Natural killer cell (primary cell): ENCODE measurements around the gene ETV4. TPM values are rescaled to one million over a fixed set of nuclear protein-coding genes. Genes with fewer than 3 reads are reported as not detected.

Experiments used
- ATAC-seq, 3 donors: fragments of 150-1000 bp in 2 of 3; fragments of 200-7000 bp in 1 of 3; cut with Tn5 transposase; 1 replicate in 1 of 3; 2 replicates in 2 of 3; pipeline ENCODE4 v1.10.0; 2021; ENCODE audit warnings: mild to moderate bottlenecking in 2 of 3, moderate library complexity in 2 of 3
- DNase-seq, 2 donors: peaks; one replicate each; pipeline versions ENCODE4 v3.0.0 to v3.0.0-alpha.2; 2013 to 2021; ENCODE audit warnings: mixed read lengths in 1 of 2
- H3K27ac ChIP-seq: one replicate; pipeline ENCODE4 v1.5.1; 2013; ENCODE audit warnings: mild to moderate bottlenecking, low read length
- H3K27me3 ChIP-seq: one replicate; pipeline ENCODE4 v1.6.1; 2013; ENCODE audit warnings: low read length; ENCODE audit not compliant: control insufficient read depth, insufficient read depth
- H3K36me3 ChIP-seq: one replicate; pipeline ENCODE4 v1.6.1; 2013; ENCODE audit warnings: low read length; ENCODE audit not compliant: control insufficient read depth, insufficient read depth
- H3K4me1 ChIP-seq: one replicate; pipeline ENCODE4 v1.6.1; 2013; ENCODE audit warnings: low read length; ENCODE audit not compliant: control insufficient read depth, insufficient read depth
- H3K4me3 ChIP-seq: one replicate; pipeline ENCODE4 v1.5.1; 2013; ENCODE audit warnings: low read length
- H3K9me3 ChIP-seq: one replicate; pipeline ENCODE4 v1.6.1; 2013; ENCODE audit warnings: low read length; ENCODE audit not compliant: control insufficient read depth, insufficient read depth
- H3K27ac Mint-ChIP-seq, 2 donors: one replicate each; pipeline ENCODE4 v1.8.0; 2022; ENCODE audit warnings: mild to moderate bottlenecking in 2 of 2, mixed read lengths in 2 of 2, moderate library complexity in 1 of 2
- H3K27me3 Mint-ChIP-seq, 2 donors: one replicate each; pipeline ENCODE4 v1.8.0; 2022; ENCODE audit warnings: low read depth in 2 of 2, mixed read lengths in 2 of 2
- H3K36me3 Mint-ChIP-seq: one replicate; pipeline ENCODE4 v1.8.0; 2022; ENCODE audit warnings: mixed read lengths
- H3K4me1 Mint-ChIP-seq, 2 donors: one replicate each; pipeline ENCODE4 v1.8.0; 2022; ENCODE audit warnings: mixed read lengths in 2 of 2
- H3K4me3 Mint-ChIP-seq: one replicate; pipeline ENCODE4 v1.8.0; 2022; ENCODE audit warnings: mild to moderate bottlenecking, moderate library complexity, mixed read lengths
- H3K9me3 Mint-ChIP-seq, 2 donors: one replicate each; pipeline ENCODE4 v1.8.0; 2022; ENCODE audit warnings: mixed read lengths in 2 of 2
- WGBS: methylation state at CpG from one replicate; pipeline ENCODE4 v1.1.7; 2013; ENCODE audit warnings: missing lambda C conversion rate; ENCODE audit not compliant: insufficient coverage; 5-methylcytosine and 5-hydroxymethylcytosine counted together
- intact Hi-C: fragments of 100-400 bp; cut with micrococcal nuclease; formaldehyde crosslinking; loops from one replicate; pipeline ENCODE4 v1.14.2; 2022
- total RNA-seq, 4 donors: library from RNA; stranded (reverse); fragments of 120-200 nt in 1 of 4; gene quantifications; one replicate each; pipeline versions ENCODE4 v1.2.3 to v1.2.4, GENCODE V29; 2013 to 2022
- TF ChIP-seq, protein P1 (sequence below): fragments of 200-600 bp; IDR thresholded peaks from one replicate; pipeline ENCODE4 v1.8.0; 2022; ENCODE audit warnings: antibody characterized with exemption

The ETV4 gene
- total RNA-seq, 3 donors from 2014 or later (not counting 1 experiment from before 2014, with no cell fraction given), result not detected

GRCh38 chr17:43584666-43585102 lies 38.5 kb upstream of the ETV4 start:
- Mint-ChIP-seq H3K4me3 (no peak overlapping the region), H3K4me1 (no peaks in the 10 kb centered on the region), H3K27ac (no peak overlapping the region), H3K9me3 (no peaks in the 10 kb centered on the region), H3K36me3 (no peaks in the 10 kb centered on the region), H3K27me3 (peaks cover 0 to 16% of the 10 kb centered on the region in 2 donors)
- no peak for DNase-seq
- H3K36me3 ChIP-seq, result no peaks in the 10 kb centered on the region
- intact Hi-C loops, result no loop called here
- no peak for ATAC-seq
- H3K4me3 ChIP-seq, result no peak overlapping the region
- peaks cover 2% of the 10 kb centered on the region for H3K4me1 ChIP-seq
- TF ChIP-seq, protein P1, sequence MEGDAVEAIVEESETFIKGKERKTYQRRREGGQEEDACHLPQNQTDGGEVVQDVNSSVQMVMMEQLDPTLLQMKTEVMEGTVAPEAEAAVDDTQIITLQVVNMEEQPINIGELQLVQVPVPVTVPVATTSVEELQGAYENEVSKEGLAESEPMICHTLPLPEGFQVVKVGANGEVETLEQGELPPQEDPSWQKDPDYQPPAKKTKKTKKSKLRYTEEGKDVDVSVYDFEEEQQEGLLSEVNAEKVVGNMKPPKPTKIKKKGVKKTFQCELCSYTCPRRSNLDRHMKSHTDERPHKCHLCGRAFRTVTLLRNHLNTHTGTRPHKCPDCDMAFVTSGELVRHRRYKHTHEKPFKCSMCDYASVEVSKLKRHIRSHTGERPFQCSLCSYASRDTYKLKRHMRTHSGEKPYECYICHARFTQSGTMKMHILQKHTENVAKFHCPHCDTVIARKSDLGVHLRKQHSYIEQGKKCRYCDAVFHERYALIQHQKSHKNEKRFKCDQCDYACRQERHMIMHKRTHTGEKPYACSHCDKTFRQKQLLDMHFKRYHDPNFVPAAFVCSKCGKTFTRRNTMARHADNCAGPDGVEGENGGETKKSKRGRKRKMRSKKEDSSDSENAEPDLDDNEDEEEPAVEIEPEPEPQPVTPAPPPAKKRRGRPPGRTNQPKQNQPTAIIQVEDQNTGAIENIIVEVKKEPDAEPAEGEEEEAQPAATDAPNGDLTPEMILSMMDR, result no peak
- 95% methylated on average over 5 of the region's 6 CpGs for WGBS
- no peak overlapping the region for H3K27ac ChIP-seq
- no peaks in the 10 kb centered on the region for H3K27me3 ChIP-seq
- no peaks in the 10 kb centered on the region for H3K9me3 ChIP-seq

DNA sequence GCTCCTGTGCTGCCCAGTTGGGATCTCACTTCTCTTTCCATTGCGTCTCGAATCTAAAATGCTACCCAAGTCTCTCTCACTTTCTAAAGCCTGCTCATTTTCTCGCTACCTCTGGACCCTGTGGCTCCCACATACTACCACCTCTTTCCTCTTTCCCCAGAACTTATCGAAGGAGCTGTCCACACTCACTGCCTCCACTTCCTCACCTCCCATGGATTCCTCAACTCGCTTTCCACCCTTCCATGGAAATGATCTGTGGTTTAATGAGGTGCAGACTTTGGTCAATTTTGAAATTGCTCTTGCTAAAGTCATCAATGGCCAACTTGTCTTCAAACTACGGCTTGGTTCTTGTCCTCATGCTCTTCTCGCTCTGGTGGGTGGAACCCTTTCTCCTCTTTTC lies 37.2 kb upstream of the ETV4 start:
- Histone ChIP-seq H3K36me3 (no peaks in the 10 kb centered on the region), H3K4me3 (no peak overlapping the region), H3K27me3 (no peaks in the 10 kb centered on the region), H3K27ac (no peak overlapping the region), H3K4me1 (peaks cover 15% of the 10 kb centered on the region), H3K9me3 (no peaks in the 10 kb centered on the region)
- intact Hi-C loops, result no loop called here
- Mint-ChIP-seq H3K36me3 (no peaks in the 10 kb centered on the region), H3K27me3 (peaks cover 0 to 21% of the 10 kb centered on the region in 2 donors), H3K9me3 (no peaks in the 10 kb centered on the region), H3K4me1 (no peaks in the 10 kb centered on the region), H3K27ac (no peak overlapping the region), H3K4me3 (no peak overlapping the region)
- WGBS, result 88% methylated on average over 7 of the region's 7 CpGs
- TF ChIP-seq, protein P1, result no peak
- DNase-seq (no peak), ATAC-seq (no peak)

- DNase-seq (no peak), ATAC-seq (no peak)
- Histone ChIP-seq H3K27me3 (no peaks in the 10 kb centered on the region), H3K4me3 (no peak overlapping the region), H3K4me1 (peaks cover 19% of the 10 kb centered on the region), H3K36me3 (no peaks in the 10 kb centered on the region), H3K9me3 (no peaks in the 10 kb centered on the region), H3K27ac (no peak overlapping the region)
- 96% methylated on average over 4 of the region's 4 CpGs for WGBS
- Mint-ChIP-seq H3K9me3 (no peaks in the 10 kb centered on the region), H3K4me3 (no peak overlapping the region), H3K36me3 (no peaks in the 10 kb centered on the region), H3K27ac (no peak overlapping the region), H3K27me3 (peaks cover 0 to 21% of the 10 kb centered on the region in 2 donors), H3K4me1 (no peaks in the 10 kb centered on the region)
- TF ChIP-seq, protein P1, result no peak
- intact Hi-C loops, result no loop called here
These were observed 35.5 kb upstream of the ETV4 start for GRCh38 chr17:43581613-43582012.

DNA sequence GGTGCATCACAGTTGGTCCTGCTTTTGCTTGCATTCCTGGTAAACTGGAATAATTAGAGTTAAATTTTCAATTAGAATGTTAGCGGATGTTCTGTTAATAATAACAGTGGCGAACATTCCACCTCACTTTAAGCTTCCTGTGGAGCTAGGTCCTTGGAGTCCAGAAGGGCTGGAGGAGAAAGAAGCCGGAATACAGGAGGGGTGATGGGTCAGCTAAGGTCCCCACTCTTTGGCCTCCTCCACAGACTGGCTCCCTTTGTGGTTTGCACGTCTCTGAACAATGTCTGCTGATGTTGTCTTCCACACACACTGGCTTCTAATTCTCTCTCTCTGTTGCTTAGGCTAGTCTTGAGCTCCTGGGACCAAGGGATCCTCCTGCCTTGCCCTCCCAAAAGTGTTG lies 35.0 kb upstream of the ETV4 start:
- Histone ChIP-seq H3K9me3 (no peaks in the 10 kb centered on the region), H3K27me3 (no peaks in the 10 kb centered on the region), H3K27ac (no peak overlapping the region), H3K4me3 (no peak overlapping the region), H3K36me3 (no peaks in the 10 kb centered on the region), H3K4me1 (peaks cover 19% of the 10 kb centered on the region)
- ATAC-seq (no peak), DNase-seq (no peak)
- no peaks in the 10 kb centered on the region for H3K36me3 Mint-ChIP-seq
- intact Hi-C loops, result no loop called here
- H3K4me3 Mint-ChIP-seq, result no peak overlapping the region
- H3K27ac Mint-ChIP-seq, result no peak overlapping the region
- peaks cover 0 to 23% of the 10 kb centered on the region in 2 donors for H3K27me3 Mint-ChIP-seq
- no peaks in the 10 kb centered on the region for H3K4me1 Mint-ChIP-seq
- 83% methylated on average over 4 of the region's 4 CpGs for WGBS
- TF ChIP-seq, protein P1, result no peak
- H3K9me3 Mint-ChIP-seq, result no peaks in the 10 kb centered on the region
